ENCODE data around the gene SCPEP1. TPM values are rescaled to one million over a fixed set of nuclear protein-coding genes. Genes with fewer than 3 reads are reported as not detected.
"Not testable (repeated sequence)": the region's sequence is repeated elsewhere in the genome, so short reads cannot be mapped to it uniquely, and the experiment has no call there.

Gene SCPEP1
- total RNA-seq, 1 experiment from 2014 or later, result 27.5 TPM

DNA sequence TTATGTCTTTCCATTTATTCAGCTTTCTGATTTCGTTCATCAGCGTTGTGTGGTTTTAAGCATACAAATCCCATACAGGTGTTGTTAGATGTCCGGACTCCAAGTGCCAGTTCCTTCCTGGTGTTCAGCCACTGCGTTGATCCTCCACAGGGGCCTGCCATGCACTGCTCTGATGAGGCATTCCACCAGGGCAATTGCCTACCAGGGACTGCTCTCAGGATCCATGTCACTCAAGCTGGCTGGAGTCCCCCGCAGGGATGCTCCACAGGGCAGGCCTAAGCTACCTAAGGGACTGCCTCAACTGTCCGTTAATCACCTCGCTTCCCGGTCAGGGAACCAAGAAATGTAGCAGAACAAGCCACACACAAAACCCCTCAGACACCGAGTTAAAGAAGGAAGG, 12.7 kb upstream of the SCPEP1 start:
- not testable (repeated sequence) for DNase-seq (ENCODE audit: low read depth)

DNA sequence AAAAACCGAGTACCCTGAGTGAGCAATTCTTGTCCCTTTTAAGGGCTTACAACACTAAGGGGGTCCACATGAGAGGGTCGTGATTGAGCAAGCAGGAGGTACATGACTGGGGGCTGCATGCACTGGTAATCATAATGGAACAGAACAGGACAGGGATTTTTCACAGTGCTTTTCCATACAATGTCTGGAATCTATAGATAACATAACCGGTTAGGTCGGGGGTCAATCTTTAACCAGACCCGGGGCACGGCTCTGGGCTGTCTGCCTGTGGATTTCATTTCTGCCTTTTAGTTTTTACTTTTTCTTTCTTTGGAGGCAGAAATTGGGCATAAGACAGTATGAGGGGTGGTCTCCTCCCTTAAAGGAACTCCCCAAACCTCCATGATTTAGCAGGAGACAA, 12.2 kb upstream of the SCPEP1 start:
- DNase-seq (ENCODE audit: low read depth), result not testable (repeated sequence)

DNA sequence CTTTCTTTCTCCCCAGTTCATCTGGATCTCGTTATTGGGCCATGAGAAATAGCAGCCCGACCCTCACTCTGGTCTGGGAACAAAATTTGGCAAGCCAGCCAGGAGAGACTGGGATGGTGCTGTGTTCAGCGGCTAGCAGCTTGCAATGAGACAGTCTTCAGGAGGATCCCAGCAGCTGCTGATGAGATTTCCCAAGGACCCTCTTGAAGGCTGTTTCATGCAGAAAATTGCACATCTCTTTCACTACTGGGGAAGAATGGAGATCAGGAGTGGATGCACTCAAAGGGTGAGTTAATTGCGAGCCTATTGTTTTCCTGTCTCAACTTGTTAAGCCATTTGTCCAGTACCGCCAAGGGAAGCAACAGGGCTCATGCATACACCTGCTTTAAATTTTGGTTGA, 11.6 kb upstream of the SCPEP1 start:
- DNase-seq (ENCODE audit: low read depth), result no peak

DNA sequence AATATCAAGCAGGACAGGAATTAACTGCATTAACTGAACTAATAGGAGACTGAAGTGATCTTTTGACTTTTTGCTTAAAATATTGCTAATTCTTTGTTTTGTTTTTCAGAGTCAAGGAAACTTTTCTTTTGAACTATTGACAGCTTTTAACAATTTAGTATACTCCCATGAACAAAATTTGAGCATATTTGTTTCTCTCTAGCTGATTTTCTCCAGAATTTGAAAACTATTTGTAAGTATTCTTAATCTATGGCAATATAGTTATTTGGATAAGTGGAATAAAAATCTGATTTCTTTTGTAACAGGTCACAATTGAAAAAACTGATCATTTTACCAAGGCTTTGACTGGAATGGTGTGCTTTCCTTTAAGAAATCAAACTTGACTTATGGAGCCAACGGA, 7.0 kb upstream of the SCPEP1 start:
- DNase-seq (ENCODE audit: low read depth), result no peak

DNA sequence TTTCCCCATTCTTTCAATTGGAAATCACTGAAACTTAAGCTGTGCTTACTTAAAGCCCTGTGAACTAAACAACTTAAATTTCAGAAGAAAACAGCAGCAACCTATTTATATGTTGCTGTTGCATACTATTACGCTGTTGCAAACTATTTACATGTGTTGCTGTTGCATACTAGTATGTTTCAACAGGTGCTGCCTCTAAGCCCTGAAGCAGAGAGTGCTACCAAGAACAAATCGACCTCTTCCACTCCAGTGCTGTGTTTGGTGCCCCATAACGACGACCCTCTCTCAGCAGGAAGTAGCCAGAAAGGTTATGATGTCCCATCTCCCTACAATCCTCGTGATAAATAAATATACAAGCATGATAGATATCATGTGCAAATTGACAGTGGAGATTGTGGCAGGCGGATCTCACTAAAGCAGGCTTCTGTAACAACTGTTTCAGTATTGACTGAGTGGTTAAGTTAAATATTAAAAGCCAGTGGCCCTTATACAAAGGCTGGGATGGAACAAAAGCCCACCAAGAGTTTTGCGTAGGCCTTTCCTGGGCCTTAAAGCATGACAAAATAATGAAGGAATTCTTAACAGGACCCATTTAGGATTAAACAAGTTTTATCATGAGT, 5.7 kb upstream of the SCPEP1 start:
- DNase-seq (ENCODE audit: low read depth), result no peak

DNA sequence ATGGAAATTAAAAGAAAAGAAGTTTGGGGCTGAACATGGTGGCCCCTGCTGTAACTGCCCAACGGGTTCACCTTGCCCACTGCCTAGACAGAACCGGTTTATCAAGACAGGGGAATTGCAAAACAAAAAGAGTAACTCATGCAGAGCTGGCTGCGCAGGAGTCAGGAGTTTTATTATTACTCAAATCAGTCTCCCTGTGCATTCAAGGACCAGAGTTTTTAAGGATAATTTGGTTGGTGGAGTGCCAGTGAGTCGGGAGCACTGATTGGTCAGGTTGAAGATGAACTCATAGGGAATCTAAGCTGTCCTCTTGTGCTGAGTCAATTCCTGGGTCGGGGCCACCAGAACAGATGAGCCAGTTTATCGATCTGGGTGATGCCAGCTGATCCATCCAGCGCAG, 4.4 kb upstream of the SCPEP1 start:
- DNase-seq (ENCODE audit: low read depth), result no peak

DNA sequence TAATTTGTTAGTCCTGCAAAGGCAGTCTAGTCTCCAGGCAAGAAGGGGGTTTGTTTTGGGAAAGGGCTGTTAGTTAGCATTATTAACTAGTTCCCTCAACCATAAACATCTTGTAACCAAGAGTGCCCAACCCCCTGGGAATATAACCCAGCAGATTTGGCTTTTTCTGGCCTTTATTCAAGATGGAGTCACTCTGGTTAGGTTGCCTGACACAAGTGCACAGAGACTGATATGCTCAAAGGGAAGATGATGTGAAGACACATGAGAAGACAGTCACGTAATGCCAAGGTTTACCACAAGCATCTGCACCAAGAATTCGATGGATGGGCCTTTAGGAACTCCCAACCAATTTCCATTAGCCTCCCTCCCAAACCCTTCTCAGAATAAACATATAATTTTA, 3.9 kb upstream of the SCPEP1 start:
- DNase-seq (ENCODE audit: low read depth), result no peak

DNA sequence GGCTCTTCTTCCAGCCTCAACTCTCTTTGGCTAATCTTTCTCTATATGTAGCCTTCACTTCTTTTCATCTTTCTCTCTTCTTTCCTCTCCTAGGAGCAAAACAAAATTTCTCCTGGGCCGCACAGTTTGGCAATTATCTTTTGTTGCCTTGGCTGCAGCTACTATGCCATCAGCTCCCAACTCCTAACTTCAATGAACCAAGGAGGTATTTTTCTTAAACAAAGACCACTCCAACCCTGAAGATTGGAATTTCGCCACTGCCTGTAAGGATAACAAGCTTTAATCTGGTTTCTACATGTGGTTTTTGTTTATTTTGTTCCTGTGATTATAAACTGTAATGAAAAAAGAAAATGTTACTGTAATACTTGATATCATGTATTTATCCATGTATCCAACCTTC, 2.3 kb upstream of the SCPEP1 start:
- DNase-seq (ENCODE audit: low read depth), result no peak

DNA sequence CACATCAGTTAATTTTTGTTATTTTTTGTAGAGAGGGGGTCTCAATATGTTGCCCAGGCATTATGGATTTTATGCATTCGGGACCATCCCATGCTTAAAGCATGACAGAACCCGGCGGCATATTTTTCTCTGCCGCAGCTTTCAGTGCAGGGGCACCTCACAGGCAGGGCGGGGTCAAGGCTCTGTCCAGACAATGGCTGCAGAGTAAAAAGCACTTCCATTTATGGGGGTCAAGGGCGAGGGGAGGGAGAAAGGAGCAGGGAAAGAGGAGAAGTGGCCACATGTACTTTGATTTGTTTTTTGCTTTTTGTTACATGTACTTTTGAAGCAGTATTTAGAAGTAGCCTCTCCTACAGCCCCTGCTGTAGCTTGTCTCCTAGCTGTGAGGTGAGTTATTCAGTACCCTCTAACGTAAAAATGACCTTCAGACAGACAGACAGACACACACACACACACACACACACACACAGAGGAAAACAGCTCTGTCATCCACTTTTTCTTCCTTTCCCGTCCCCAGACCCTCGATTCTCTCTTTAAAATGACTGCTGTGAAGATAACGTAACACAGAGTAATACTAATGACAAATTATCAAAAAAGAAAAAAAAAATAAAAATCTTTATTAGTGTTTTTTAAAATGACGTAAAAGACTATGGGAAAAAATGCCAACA, 856 bp upstream of the SCPEP1 start:
- no peak for DNase-seq (ENCODE audit: low read depth)

DNA sequence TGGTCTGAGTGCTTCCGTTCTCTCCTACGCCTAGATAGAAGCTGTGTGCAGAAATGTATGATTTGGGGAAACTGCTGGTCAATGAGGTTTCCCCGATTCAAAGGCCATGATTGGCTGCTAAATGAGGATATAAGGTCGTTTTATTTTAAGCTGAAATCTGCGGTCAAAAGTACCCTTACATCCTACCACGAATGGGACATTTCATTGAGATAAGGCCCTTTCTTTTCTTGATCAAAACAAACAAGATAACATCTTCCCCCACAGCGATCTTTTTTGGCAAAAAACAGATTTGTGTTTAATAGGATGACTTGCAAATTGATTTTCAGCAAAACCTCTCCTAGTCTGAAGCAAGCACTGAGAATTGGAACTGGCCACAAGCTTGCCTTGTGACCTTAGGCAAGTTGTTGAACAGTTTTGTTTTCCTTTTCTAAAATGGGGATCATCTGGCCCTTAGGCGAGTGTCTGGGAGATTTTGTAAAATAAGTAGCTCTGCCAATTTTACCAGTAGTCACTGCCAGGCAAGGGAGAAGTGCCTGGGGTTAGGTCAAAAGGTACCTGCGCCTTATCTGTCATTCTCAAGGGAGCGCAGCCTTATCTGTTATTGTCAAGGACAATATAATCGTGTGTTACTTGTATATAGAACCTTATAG, 635 bp downstream of the SCPEP1 start:
- no peak for DNase-seq (ENCODE audit: low read depth)

DNA sequence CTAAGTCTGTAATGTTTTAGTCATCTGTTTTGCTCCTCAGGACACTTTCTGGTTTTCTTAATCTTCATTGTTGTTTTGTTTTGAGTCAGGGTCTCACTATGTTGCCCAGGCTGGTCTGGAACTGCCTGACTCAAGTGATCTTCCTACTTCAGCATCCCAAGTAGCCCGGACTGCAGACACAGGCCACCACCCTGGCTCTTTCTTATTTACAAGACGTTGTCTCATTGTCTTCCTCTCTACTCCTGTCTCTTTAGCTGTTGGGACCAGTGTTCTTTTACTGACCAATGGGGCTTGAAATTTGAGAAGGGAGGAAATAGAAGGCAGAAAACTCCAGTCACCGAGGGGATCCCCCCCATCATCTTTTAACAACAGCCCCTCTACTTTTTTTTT, 1.2 kb downstream of the SCPEP1 start:
- DNase-seq (ENCODE audit: low read depth), result no peak

DNA sequence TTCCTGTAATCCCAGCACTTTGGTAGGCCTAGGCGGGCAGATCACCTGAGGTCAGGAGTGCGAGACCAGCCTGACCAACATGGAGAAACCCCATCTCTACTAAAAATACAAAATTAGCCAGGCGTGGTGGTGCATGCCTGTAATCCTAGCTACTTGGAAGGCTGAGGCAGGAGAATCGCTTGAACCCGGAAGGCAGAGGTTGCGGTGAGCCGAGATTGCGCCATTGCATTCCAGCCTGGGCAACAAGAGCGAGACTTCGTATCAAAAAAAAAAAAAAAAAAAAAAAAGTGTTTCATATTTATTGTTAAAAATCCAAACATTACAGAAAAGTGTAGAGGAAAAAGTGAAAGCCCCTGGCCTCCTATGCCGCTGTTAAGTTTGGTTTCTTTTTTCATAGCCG, 2.6 kb downstream of the SCPEP1 start:
- DNase-seq (ENCODE audit: low read depth), result not testable (repeated sequence)

DNA sequence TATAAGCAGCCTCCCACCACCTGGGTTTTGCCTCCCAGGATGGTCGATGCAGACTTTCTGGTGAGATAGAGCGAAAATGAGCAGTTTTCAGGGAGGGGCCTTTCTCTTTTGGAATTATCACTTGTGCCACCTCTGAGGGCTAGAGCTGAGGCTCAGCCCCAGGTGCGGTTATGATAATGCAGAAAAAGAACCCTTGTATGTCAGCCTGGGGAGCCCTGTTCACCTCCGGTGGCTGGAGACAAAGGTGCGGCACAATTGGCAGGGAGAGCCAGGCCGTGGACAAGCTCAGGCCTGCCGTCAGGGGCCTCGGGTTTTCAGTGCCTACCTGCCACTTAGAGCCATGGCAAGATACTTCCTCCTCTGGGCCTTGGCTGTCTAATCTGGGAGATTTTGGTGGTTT, 4.4 kb downstream of the SCPEP1 start:
- DNase-seq (ENCODE audit: low read depth), result no peak

DNA sequence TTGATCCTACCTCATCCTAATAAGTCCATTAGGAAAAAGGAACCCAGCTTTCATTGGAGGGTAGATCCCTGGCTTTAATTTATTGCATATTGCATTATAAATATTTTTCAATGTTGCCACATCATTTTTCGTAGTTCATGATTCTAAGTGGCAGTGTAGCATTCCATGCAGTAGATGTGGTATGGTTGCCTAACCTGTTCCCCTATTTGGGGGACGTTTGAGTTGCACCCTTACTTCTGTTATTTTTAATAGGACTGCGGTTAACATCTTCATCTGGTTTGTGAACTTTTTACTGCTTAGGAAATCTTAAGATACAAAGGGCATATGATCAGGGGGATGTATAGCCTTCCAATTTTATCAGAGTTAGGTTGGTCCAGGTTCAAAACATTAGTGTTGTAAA, 5.4 kb downstream of the SCPEP1 start:
- DNase-seq (ENCODE audit: low read depth), result no peak

DNA sequence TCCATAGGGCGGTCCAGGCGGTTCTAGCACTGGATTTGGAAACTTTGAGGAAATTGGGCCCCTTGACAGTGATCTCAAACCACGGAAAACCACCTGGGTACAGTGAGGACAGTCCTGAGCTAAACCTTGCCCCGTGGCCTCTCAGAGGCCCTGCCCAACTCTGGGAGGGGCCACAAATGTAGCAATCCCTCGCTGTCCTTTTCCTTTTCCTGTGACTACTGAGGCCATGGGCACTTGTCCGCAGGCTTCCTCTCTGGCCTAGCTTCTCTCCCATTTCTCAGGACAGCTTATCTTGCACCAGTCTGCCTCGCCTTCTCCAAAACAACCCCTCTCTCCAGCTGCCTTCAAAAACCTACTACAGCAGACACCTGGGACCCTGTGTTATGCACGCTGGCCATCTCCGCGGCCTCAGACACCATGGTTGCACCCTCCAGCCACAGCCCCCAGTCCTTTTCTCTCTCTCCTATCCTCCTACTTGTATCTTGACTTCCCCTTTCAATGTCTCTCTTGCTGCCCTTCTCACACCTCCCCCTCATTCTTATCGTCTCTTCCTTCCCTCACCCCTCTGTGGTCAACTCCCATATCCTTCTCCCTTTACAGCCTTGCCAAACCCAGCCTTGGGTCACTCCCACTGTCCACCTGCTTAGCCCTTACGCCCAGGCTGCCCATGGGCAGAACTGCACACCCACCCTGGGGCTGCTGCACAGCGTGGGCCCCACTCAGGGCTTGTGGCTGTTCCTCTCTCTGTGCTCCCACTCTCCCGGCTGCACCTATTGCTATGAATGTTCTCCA, 7.6 kb downstream of the SCPEP1 start:
- DNase-seq (ENCODE audit: low read depth), result no peak

DNA sequence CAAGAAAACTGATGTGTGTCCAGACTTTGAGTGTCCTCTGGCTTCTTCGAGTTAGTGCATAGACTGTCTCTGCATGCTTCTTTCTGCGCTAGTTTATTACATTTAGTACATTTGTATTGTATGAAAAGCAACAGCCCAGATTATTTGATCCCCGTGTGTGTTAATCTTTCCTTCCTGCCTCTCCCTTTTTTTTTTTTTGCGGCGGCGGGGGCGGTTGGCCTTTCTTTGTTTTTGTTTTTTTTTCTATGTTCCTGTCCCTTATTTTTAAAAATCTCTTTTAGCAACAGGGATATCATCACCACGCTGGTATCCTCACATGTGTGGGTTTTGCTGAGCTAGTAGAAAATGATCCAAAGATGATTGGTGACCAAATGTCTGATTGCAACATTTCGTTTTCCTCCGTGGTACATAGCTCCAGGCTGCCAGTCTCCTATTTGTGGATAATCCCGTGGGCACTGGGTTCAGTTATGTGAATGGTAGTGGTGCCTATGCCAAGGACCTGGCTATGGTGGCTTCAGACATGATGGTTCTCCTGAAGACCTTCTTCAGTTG, 9.4 kb downstream of the SCPEP1 start:
- DNase-seq (ENCODE audit: low read depth), result no peak

DNA sequence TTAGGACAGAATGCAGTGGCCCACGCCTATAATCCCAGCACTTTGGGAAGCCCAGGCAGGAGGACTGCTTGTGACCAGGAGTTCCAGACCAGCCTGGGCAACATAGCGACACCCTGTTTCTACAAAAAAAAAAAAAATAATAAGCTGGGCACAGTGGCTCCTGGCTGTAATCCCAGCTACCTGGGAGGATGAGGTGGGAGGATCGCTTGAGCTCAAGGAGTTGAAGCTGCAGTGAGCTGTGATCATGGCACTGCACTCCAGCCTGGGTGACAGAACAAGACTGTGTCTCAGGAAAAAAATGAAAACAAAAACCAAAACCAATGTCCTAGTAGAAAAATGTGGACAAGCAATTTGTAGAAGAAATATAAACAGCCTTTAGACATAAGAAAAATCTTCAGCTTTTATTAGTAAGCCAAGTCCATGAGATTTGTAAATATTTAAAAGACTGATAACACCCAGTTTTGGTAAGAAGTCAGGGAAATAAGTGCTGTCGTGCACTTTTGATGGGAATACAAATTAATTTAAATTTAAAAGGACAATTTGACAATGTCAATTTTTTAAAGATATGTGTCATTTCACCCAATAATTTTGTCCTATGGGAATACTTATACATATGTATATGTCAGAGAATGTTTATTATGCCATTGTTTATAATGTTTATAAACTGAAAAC, 11.1 kb downstream of the SCPEP1 start:
- no peak for DNase-seq (ENCODE audit: low read depth)

DNA sequence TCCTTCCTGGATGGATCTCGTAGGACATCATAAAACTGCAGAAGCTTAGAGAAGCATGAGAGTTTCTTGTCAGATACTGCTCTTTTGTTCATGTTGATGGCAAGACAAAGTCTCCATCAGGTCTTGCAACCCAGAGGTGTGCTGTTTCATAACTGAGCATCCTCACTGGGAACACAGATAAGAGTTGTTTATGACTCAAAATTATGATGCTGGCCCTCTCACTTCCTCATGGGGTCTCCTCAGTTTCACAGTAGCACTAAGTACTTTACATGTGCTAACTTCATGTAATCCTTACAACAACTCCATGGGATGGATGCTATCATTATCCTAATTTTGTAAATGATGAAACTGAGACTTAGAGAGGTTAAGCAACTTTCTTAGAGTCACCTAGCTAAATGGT, 14.4 kb downstream of the SCPEP1 start:
- no peak for DNase-seq (ENCODE audit: low read depth)

DNA sequence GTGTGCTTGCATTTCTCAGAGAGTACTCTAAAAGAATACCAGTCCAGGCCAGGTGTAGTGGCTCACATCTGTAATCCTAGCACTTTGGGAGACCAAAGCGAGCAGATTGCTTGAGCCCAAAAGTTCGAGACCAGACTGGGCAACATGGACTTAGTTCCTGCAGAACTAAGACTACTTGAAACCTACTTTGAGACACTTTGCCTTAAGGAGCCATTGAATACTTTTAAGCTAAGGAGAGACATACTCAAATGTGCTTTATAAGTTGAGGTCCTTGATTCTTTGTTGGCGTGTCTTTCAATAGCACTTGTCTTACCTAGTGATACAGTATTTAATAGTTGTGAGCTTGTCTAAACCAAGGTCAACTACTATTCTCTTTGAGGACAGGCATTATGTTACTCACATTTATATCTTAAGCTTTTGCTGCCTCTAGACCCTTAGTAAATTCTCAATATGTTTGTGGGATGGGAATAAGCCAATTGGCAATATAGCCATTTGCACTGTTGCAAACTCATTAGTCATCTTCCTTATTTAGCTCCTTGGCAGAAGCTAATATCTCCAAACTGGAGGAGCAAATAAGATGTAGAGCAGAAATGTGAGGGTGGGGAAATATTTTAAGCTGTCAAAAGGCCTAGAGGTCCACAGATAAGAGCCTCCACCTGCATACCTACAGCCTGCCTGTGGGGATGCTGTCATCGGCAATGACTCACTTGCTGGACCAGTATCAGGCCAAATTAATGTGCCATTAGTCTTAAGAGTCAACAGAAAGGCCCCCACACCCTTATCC, 16.3 kb downstream of the SCPEP1 start:
- no peak for DNase-seq (ENCODE audit: low read depth)

DNA sequence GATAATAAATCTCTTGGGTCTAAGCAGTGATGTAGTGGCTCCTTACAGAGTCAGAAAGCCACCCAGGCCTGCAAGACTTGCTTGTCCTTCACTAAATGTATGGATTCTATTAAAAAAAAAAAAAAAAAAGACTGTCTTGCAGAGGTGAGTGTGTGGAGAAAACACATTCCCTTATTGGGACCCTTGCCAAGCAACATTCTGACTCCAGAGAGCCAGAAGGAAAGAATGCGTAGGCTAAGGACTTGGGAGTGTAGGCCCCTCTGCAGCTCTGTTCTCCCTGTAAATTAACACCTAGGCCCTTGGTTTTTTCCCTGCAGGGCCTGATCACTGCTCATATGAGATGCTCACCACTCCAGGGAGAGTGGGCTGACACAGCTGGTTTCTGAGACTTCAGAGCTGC, 17.8 kb downstream of the SCPEP1 start:
- DNase-seq (ENCODE audit: low read depth), result no peak

DNA sequence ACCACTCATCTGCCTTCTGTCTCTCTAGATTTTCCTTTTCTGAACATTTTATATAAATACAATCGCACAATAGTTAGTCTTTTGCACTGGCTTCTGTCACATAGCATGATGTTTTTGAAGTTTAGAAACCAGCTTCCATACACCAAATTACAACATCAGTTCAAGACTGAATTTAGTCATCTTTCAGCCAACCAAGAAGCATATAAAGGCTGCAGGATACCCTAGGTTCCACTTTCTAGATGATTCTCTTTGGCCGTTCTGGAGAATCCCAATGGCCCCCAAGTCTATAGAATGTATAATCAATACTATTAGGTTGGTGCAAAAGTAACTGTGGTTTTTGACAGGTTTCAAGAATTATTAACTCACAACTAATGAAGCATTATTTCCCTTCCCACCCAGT, 19.4 kb downstream of the SCPEP1 start:
- DNase-seq (ENCODE audit: low read depth), result no peak
